ENCODE results near the gene SPRR2B. TPM values are rescaled to one million over a fixed set of nuclear protein-coding genes. Genes with fewer than 3 reads are reported as not detected.

The SPRR2B gene
- not detected in 2 replicates for total RNA-seq
- not detected in 2 replicates for polyA plus RNA-seq
- not detected in 2 replicates for polyA plus RNA-seq (2011; cell fraction: cytosol; rRNA removed)
- not detected in 2 replicates for polyA plus RNA-seq (2011; cell fraction: nucleus; rRNA removed)
- not detected in 2 replicates for polyA plus RNA-seq (2012)
- polyA minus RNA-seq = not detected in 2 replicates
- polyA minus RNA-seq (2011; cell fraction: cytosol; rRNA and poly(A)+ RNA removed) = not detected
- polyA minus RNA-seq (2011; cell fraction: nucleus; rRNA and poly(A)+ RNA removed) = not detected in 2 replicates
- Bru-seq, nascent RNA = not detected
- BruChase-seq, experiment 1, labeled RNA remaining after a 6-hour chase = not detected
- not detected for BruChase-seq, experiment 2, labeled RNA remaining after a 2-hour chase
- long read RNA-seq = 0 reads

- FAIRE-seq = no peak
- no TSS peak for BruUV-seq (replicated peaks)
- intact Hi-C loops (cut with micrococcal nuclease) = no loop called here
Observed at GRCh38 chr1:153071511-153071910, at the start of gene SPRR2B. SPRR2B (minus strand) TSS chr1:153071611; CDS start chr1:153070839, 772 bp downstream.

GRCh38 chr1:153120945-153121344, 49.5 kb upstream of the SPRR2B start:
- ChIA-PET CTCF (no interaction called here), POLR2A (no interaction called here)
- Histone ChIP-seq H3K9me3 (replicated peaks; ENCODE audit: control insufficient read depth, insufficient read depth, low read length) (no peaks in the 10 kb centered on the region), H3K4me2 (ENCODE audit: insufficient read depth, low read length) (no peak overlapping the region), H3K4me1 (ENCODE audit: control insufficient read depth, extremely low read depth, insufficient read depth, low read length) (no peaks in the 10 kb centered on the region), H2AFZ (ENCODE audit: low read depth, low read length) (no peak overlapping the region), H4K20me1 (replicated peaks; ENCODE audit: control insufficient read depth, extremely low read depth, insufficient read depth, low read length) (no peaks in the 10 kb centered on the region), H3K79me2 (ENCODE audit: control insufficient read depth, insufficient read depth, low read length) (no peaks in the 10 kb centered on the region), H3K27ac (ENCODE audit: insufficient read depth, low read depth, low read length) (no peak overlapping the region), H3K9ac (replicated peaks; ENCODE audit: extremely low read depth, insufficient read depth, low read length) (no peak overlapping the region), H3K27me3 (ENCODE audit: control insufficient read depth in 2 of 2, insufficient read depth in 2 of 2, low read length in 2 of 2) (no peaks in the 10 kb centered on the region), H3K4me3 (replicated peaks in 1 of 3; ENCODE audit: insufficient read depth in 1 of 3, low read depth in 1 of 3, low read length in 3 of 3) (no peak overlapping the region), H3K36me3 (ENCODE audit: control insufficient read depth in 2 of 2, extremely low read depth in 1 of 2, insufficient read depth in 2 of 2, low read length in 2 of 2) (no peaks in the 10 kb centered on the region), H3K9me1 (replicated peaks; ENCODE audit: control insufficient read depth, extremely low read depth, insufficient read depth, low read length) (no peaks in the 10 kb centered on the region)
- no TSS peak for BruUV-seq (replicated peaks)
- dilution Hi-C loops (cut with MboI; ENCODE audit: extremely low pct_ligation_motif_present, low sequenced_read_pairs) (no loop called here), intact Hi-C loops (cut with micrococcal nuclease) (no loop called here)
- TF ChIP-seq MYC (IDR thresholded peaks at IDR 0.05; ENCODE audit: low read depth, low read length) (no peak), FOS (IDR thresholded peaks at IDR 0.05; ENCODE audit: borderline replicate concordance, insufficient read depth, low read length) (no peak), POLR2AphosphoS5 (IDR thresholded peaks at IDR 0.05; ENCODE audit: insufficient read depth, low read depth, low read length) (no peak), GATA2 (IDR thresholded peaks at IDR 0.05; ENCODE audit: insufficient read depth, insufficient read length, low read depth, low read length) (no peak), JUN (IDR thresholded peaks at IDR 0.05; ENCODE audit: borderline replicate concordance, insufficient read depth, insufficient read length, low read depth) (no peak), MAX (IDR thresholded peaks at IDR 0.05; ENCODE audit: insufficient read depth, insufficient read length) (no peak), EZH2 (IDR thresholded peaks at IDR 0.05; ENCODE audit: borderline replicate concordance, low read depth, low read length, severe bottlenecking) (no peak), CTCF (IDR thresholded peaks at IDR 0.05; ENCODE audit: extremely low read depth in 1 of 2, insufficient read depth in 1 of 2, low read depth in 1 of 2, low read length in 2 of 2) (no peak), POLR2A (IDR thresholded peaks at IDR 0.05; ENCODE audit: low read depth, low read length) (no peak)
- no peak for FAIRE-seq
- DNase-seq (ENCODE audit: low read depth, low spot score) = no peak

More at GRCh38 chr1:153071511-153071910, at the start of gene SPRR2B:
- TF ChIP-seq EZH2 (IDR thresholded peaks at IDR 0.05; ENCODE audit: borderline replicate concordance, low read depth, low read length, severe bottlenecking) (no peak), POLR2AphosphoS5 (IDR thresholded peaks at IDR 0.05; ENCODE audit: insufficient read depth, low read depth, low read length) (no peak), POLR2A (IDR thresholded peaks at IDR 0.05; ENCODE audit: low read depth, low read length) (no peak), JUN (IDR thresholded peaks at IDR 0.05; ENCODE audit: borderline replicate concordance, insufficient read depth, insufficient read length, low read depth) (no peak), MYC (IDR thresholded peaks at IDR 0.05; ENCODE audit: low read depth, low read length) (no peak)
- Histone ChIP-seq H3K9ac (replicated peaks; ENCODE audit: extremely low read depth, insufficient read depth, low read length) (no peak within 1 kb of the TSS), H3K27me3 (ENCODE audit: control insufficient read depth in 2 of 2, insufficient read depth in 2 of 2, low read length in 2 of 2) (no peaks in the 10 kb centered on the region), H3K27ac (ENCODE audit: insufficient read depth, low read depth, low read length) (no peak within 1 kb of the TSS), H4K20me1 (replicated peaks; ENCODE audit: control insufficient read depth, extremely low read depth, insufficient read depth, low read length) (no peaks in the 10 kb centered on the region), H3K4me1 (ENCODE audit: control insufficient read depth, extremely low read depth, insufficient read depth, low read length) (no peaks in the 10 kb centered on the region), H2AFZ (ENCODE audit: low read depth, low read length) (no peak within 1 kb of the TSS), H3K79me2 (ENCODE audit: control insufficient read depth, insufficient read depth, low read length) (no peaks in the 10 kb centered on the region), H3K9me1 (replicated peaks; ENCODE audit: control insufficient read depth, extremely low read depth, insufficient read depth, low read length) (no peaks in the 10 kb centered on the region), H3K4me3 (replicated peaks in 1 of 3; ENCODE audit: insufficient read depth in 1 of 3, low read depth in 1 of 3, low read length in 3 of 3) (no peak within 1 kb of the TSS), H3K9me3 (replicated peaks; ENCODE audit: control insufficient read depth, insufficient read depth, low read length) (no peaks in the 10 kb centered on the region), H3K4me2 (ENCODE audit: insufficient read depth, low read length) (no peak within 1 kb of the TSS), H3K36me3 (ENCODE audit: control insufficient read depth in 2 of 2, extremely low read depth in 1 of 2, insufficient read depth in 2 of 2, low read length in 2 of 2) (no peaks in the 10 kb centered on the region)
- dilution Hi-C loops (cut with MboI; ENCODE audit: extremely low pct_ligation_motif_present, low sequenced_read_pairs) = no loop called here
- CTCF ChIA-PET = no interaction called here
- POLR2A ChIA-PET = no interaction called here
- no peak for DNase-seq (ENCODE audit: low read depth, low spot score)
